ENCODE results near the gene DHRS7C.
"Not testable (repeated sequence)": the region's sequence is repeated elsewhere in the genome, so short reads cannot be mapped to it uniquely, and the experiment has no call there.

DHRS7C gene

DNA sequence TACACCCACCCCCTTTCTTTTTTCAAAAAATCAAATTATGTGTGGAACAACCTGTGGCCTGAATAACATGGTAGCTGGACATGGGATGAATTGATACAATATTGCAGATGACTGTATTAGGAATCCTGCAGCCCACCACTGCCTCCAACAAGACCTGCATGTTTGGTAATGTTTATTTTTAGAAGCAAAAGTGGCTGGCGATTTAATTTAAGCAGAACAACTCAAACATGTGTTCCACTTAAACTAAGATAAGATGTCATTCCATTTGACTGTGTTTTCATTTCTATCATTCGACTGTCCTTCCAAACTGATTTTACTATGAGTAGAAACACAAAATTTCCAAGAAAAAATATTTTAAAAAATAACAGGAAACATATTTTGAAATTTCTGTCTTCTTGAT, 10.1 kb upstream of the DHRS7C start:
- TF ChIP-seq, protein P1, sequence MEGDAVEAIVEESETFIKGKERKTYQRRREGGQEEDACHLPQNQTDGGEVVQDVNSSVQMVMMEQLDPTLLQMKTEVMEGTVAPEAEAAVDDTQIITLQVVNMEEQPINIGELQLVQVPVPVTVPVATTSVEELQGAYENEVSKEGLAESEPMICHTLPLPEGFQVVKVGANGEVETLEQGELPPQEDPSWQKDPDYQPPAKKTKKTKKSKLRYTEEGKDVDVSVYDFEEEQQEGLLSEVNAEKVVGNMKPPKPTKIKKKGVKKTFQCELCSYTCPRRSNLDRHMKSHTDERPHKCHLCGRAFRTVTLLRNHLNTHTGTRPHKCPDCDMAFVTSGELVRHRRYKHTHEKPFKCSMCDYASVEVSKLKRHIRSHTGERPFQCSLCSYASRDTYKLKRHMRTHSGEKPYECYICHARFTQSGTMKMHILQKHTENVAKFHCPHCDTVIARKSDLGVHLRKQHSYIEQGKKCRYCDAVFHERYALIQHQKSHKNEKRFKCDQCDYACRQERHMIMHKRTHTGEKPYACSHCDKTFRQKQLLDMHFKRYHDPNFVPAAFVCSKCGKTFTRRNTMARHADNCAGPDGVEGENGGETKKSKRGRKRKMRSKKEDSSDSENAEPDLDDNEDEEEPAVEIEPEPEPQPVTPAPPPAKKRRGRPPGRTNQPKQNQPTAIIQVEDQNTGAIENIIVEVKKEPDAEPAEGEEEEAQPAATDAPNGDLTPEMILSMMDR (IDR thresholded peaks at IDR 0.05; ENCODE audit: low read depth, low read length, missing control alignments): no peak
- DNase-seq (ENCODE audit: extremely low read depth, low read depth): no peak
- no peak overlapping the region for H3K4me3 ChIP-seq (replicated peaks; ENCODE audit: low read depth, low read length)

DNA sequence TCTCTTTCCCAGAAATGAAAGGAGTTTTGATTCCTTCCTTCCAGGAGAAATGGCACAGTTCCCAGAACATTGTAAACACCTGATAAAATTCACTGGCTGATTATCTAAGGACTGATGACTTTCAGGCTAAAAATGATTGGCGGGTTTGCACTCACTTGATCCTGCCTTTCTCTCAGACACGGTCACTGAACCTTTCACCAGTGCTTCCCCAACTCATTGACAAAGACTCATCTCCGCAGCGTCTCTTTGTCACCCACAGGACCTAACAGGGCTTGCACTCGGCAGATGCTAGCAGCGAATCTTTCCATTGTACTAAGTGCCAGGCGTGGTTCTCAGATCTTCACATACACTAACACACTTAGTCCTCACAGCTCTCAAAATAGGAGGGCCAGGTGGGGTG, 7.3 kb upstream of the DHRS7C start:
- DNase-seq (ENCODE audit: extremely low read depth, low read depth): no peak
- TF ChIP-seq, protein P1 (IDR thresholded peaks at IDR 0.05; ENCODE audit: low read depth, low read length, missing control alignments): no peak
- no peak overlapping the region for H3K4me3 ChIP-seq (replicated peaks; ENCODE audit: low read depth, low read length)

DNA sequence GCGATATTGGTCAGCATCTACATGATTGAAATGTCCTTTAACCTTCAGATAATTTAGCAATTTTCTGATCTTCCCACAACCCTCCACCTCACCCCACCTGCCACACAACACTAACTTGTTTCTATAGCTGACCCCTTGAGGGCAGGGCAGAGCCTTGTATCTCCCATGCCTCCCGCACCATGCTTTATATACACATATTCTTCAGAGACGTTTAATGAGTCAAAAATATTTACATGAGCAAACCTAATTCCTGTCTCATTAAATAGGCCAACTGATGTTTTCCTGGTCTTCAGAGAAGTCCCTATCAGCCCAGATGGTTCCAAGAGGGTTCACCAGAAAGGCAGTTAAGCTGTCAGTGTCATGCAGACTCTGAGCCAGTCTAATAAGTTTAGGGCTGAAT, 6.6 kb upstream of the DHRS7C start:
- H3K4me3 ChIP-seq (replicated peaks; ENCODE audit: low read depth, low read length): no peak overlapping the region
- DNase-seq (ENCODE audit: extremely low read depth, low read depth): no peak
- TF ChIP-seq, protein P1 (IDR thresholded peaks at IDR 0.05; ENCODE audit: low read depth, low read length, missing control alignments): no peak

- H3K4me3 ChIP-seq (replicated peaks; ENCODE audit: low read depth, low read length): no peak overlapping the region
- TF ChIP-seq, protein P1 (IDR thresholded peaks at IDR 0.05; ENCODE audit: low read depth, low read length, missing control alignments): no peak
- no peak for DNase-seq (ENCODE audit: extremely low read depth, low read depth)
These were observed 919 bp upstream of the DHRS7C start for GRCh38 chr17:9792181-9792840.

DNA sequence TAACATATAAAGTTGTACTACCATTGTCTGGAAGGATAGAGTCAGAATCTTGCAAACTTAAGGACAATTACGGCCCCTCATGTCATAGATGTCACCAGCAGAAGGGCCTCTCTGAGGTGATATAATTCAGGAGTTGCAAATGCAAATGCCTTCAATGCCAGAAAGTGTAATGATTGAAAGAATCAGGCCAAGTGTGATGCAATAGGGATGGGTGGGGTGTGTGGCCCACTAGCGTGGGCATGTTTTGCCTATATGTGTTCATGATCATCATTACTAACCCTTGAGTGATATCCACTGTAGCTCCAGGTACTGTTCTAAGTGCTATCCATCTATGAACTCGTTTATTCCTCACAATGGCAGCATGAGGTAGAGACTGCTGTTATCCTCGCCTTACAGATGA, 1.1 kb downstream of the DHRS7C start:
- no peak for DNase-seq (ENCODE audit: extremely low read depth, low read depth)
- TF ChIP-seq, protein P1 (IDR thresholded peaks at IDR 0.05; ENCODE audit: low read depth, low read length, missing control alignments): no peak
- no peak overlapping the region for H3K4me3 ChIP-seq (replicated peaks; ENCODE audit: low read depth, low read length)

DNA sequence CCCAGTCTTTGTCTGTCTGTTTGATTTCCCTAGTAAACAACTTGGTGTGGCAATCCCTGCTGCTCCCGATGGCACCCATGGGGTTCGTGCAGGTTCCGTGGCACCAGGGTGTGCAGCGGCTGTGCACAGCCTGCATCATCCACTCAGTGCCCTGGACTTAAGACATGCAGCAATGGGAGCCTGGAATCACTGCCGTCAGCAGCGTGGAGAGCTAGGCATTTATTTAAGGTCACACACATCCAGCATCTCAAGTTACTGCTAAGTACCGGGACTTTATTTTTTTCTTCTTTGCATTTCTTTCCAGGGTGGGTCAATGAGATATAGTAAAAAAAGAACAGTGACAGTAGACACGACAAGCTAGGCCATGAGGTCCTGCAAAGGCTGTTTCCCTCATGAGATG, 2.8 kb downstream of the DHRS7C start:
- TF ChIP-seq, protein P1 (IDR thresholded peaks at IDR 0.05; ENCODE audit: low read depth, low read length, missing control alignments): no peak
- H3K4me3 ChIP-seq (replicated peaks; ENCODE audit: low read depth, low read length): no peak overlapping the region
- DNase-seq (ENCODE audit: extremely low read depth, low read depth): no peak

DNA sequence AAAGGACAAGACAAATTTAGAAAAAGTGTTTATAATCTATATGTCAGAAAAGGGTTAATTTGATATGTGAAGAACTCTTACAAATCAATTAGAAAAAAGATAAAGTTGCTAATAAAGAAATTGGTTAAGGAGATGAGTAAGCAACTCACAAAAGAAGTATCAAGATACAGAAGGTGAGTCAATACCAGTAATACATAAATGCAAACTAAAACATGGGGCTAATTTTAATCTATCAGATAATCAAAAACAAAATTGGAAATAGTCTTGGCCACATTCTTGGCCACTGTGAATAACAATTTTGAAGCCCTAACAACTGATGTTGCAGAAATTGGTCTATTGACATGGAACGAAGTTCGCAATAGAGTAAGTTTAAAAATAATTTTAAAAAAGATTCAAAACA, 6.8 kb downstream of the DHRS7C start:
- no peak for DNase-seq (ENCODE audit: extremely low read depth, low read depth)
- no peak overlapping the region for H3K4me3 ChIP-seq (replicated peaks; ENCODE audit: low read depth, low read length)
- TF ChIP-seq, protein P1 (IDR thresholded peaks at IDR 0.05; ENCODE audit: low read depth, low read length, missing control alignments): no peak

GRCh38 chr17:9783465-9783864, 7.9 kb downstream of the DHRS7C start:
- not testable (repeated sequence) for DNase-seq (ENCODE audit: extremely low read depth, low read depth); H3K4me3 ChIP-seq (replicated peaks; ENCODE audit: low read depth, low read length)

All from HFF-Myc (cell line).